SK-N-SH treated with all-trans-retinoic acid at 6 μM for 48 hours (cell line): ENCODE data around the gene CDH4.

Experiments used
- BACH2 ChIP-seq: fragments of 250-450 bp; sonication (Bioruptor Pico); IDR thresholded peaks from 2 replicates; pipeline ENCODE4 v1.9.0; 2021; ENCODE audit warnings: mild to moderate bottlenecking, borderline replicate concordance
- CSDC2 ChIP-seq: fragments of 250-450 bp; sonication (Bioruptor Pico); IDR thresholded peaks from 2 replicates; pipeline ENCODE4 v1.5.0; 2020; ENCODE audit warnings: mild to moderate bottlenecking, moderate library complexity
- ISL1 ChIP-seq: fragments of 250-450 bp; sonication (Bioruptor Pico); IDR thresholded peaks from 2 replicates; pipeline ENCODE4 v2.1.2; 2022; ENCODE audit warnings: mild to moderate bottlenecking, moderate library complexity
- PATZ1 ChIP-seq: fragments of 250-450 bp; sonication (Bioruptor Pico); IDR thresholded peaks from 2 replicates; pipeline ENCODE4 v1.8.0; 2020; ENCODE audit warnings: mild to moderate bottlenecking, moderate library complexity, borderline replicate concordance
- PPARA ChIP-seq: fragments of 250-450 bp; sonication (Bioruptor Pico); IDR thresholded peaks from 2 replicates; pipeline ENCODE4 v1.5.0; 2020; ENCODE audit warnings: mild to moderate bottlenecking, borderline replicate concordance
- ZFP3 ChIP-seq: fragments of 250-450 bp; sonication (Bioruptor Pico); IDR thresholded peaks from 2 replicates; pipeline ENCODE4 v1.5.0; 2020; ENCODE audit warnings: mild to moderate bottlenecking, moderate library complexity
- ZNF565 ChIP-seq: fragments of 450-650 bp; formaldehyde crosslinking; conservative IDR thresholded peaks from 2 replicates; pipeline ENCODE4 v1.5.0; 2020; ENCODE audit warnings: low read depth, mild to moderate bottlenecking, moderate library complexity
- ZNF8 ChIP-seq: fragments of 450-650 bp; formaldehyde crosslinking; IDR thresholded peaks from 2 replicates; pipeline ENCODE4 v1.5.0; 2020; ENCODE audit warnings: mild to moderate bottlenecking, moderate library complexity
- TF ChIP-seq, protein P1 (sequence below): fragments of 250-450 bp; sonication (Bioruptor Pico); IDR thresholded peaks from 2 replicates; pipeline ENCODE4 v1.5.0; 2020; ENCODE audit warnings: mild to moderate bottlenecking, moderate library complexity
- TF ChIP-seq, protein P2 (sequence below): fragments of 250-450 bp; sonication (Bioruptor Pico); IDR thresholded peaks from 2 replicates; pipeline ENCODE4 v1.5.1; 2020; ENCODE audit warnings: low read depth, mild to moderate bottlenecking, moderate library complexity

DNA sequence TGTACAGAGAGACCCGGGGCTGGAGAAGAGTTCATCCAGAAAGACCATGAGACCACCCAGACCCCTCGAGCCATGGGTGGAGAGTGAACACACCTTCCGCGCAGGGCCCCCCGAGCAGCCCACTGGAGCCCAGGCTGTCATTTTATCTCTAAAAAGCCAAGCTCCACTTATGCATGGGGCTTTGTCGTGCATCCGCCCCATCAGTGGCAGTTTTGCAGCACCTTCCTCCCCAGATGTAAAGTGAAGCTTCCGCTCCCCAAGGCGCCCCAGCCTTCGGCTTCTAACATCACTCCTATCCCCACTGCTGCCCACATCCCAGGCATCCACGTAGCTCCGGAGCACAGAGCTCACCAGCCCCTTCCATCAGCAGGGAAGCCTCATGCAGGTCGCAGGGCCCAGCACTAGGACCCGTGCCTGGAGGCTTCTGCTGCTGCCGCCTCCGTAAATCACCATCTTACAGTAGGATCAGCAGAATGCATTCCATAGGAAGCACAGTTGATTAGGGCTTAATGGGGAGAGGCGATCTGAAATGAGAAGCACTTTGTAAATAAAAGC, 512.5 kb downstream of the CDH4 start:
- no peak for TF ChIP-seq ISL1 (CRISPR knock-in tag)
- no peak for TF ChIP-seq PPARA (CRISPR knock-in tag)
- TF ChIP-seq PATZ1 (CRISPR knock-in tag) = no peak
- no peak for TF ChIP-seq CSDC2
- no peak for TF ChIP-seq ZNF565 (CRISPR knock-in tag)
- no peak for TF ChIP-seq ZFP3 (CRISPR knock-in tag)
- TF ChIP-seq ZNF8 = no peak
- TF ChIP-seq, protein P1, sequence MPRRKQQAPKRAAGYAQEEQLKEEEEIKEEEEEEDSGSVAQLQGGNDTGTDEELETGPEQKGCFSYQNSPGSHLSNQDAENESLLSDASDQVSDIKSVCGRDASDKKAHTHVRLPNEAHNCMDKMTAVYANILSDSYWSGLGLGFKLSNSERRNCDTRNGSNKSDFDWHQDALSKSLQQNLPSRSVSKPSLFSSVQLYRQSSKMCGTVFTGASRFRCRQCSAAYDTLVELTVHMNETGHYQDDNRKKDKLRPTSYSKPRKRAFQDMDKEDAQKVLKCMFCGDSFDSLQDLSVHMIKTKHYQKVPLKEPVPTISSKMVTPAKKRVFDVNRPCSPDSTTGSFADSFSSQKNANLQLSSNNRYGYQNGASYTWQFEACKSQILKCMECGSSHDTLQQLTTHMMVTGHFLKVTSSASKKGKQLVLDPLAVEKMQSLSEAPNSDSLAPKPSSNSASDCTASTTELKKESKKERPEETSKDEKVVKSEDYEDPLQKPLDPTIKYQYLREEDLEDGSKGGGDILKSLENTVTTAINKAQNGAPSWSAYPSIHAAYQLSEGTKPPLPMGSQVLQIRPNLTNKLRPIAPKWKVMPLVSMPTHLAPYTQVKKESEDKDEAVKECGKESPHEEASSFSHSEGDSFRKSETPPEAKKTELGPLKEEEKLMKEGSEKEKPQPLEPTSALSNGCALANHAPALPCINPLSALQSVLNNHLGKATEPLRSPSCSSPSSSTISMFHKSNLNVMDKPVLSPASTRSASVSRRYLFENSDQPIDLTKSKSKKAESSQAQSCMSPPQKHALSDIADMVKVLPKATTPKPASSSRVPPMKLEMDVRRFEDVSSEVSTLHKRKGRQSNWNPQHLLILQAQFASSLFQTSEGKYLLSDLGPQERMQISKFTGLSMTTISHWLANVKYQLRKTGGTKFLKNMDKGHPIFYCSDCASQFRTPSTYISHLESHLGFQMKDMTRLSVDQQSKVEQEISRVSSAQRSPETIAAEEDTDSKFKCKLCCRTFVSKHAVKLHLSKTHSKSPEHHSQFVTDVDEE (CRISPR knock-in tag) = no peak
- no peak for TF ChIP-seq BACH2 (CRISPR knock-in tag)
- TF ChIP-seq, protein P2, sequence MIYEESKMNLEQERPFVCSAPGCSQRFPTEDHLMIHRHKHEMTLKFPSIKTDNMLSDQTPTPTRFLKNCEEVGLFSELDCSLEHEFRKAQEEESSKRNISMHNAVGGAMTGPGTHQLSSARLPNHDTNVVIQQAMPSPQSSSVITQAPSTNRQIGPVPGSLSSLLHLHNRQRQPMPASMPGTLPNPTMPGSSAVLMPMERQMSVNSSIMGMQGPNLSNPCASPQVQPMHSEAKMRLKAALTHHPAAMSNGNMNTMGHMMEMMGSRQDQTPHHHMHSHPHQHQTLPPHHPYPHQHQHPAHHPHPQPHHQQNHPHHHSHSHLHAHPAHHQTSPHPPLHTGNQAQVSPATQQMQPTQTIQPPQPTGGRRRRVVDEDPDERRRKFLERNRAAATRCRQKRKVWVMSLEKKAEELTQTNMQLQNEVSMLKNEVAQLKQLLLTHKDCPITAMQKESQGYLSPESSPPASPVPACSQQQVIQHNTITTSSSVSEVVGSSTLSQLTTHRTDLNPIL (CRISPR knock-in tag) = no peak
